Lower leg skin (tissue), 3 donors: ENCODE results near the gene LYZ.

Experiments
- CTCF ChIP-seq, 3 donors: fragments of 450-650 bp; IDR thresholded peaks; one replicate each; pipeline ENCODE4 v1.5.1; 2016; ENCODE audit warnings: antibody characterized with exemption in 3 of 3, mild to moderate bottlenecking in 3 of 3, moderate library complexity in 2 of 3
- POLR2A ChIP-seq, 2 donors: fragments of 450-650 bp; IDR thresholded peaks; one replicate each; pipeline ENCODE4 v1.6.1; 2016 to 2017; ENCODE audit warnings: antibody characterized with exemption in 2 of 2, mild to moderate bottlenecking in 1 of 2, moderate library complexity in 1 of 2

DNA sequence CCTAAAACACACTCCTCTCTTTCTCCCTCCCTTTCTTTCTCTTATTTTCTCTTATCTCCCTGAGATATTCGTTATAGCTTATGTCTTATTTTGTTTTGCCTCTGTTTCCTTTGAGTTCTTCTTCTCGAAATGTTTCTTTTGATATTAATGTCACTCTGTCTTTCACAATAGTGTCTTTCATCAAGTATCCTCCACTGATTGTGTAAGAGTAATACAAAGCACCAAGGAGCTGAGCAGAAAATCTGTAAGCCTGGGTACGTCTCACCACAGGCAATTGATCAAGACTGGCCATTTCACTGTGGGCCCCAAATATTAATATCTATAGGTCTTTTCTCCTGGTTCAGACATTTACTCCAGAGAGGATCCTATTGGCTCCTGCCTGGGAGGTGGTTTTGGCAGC, 4.8 kb upstream of the LYZ start:
- TF ChIP-seq CTCF (IDR thresholded peaks at IDR 0.05) (no peak), POLR2A (IDR thresholded peaks at IDR 0.05) (no peak)
